ENCODE results near the gene CPNE5.

DNA sequence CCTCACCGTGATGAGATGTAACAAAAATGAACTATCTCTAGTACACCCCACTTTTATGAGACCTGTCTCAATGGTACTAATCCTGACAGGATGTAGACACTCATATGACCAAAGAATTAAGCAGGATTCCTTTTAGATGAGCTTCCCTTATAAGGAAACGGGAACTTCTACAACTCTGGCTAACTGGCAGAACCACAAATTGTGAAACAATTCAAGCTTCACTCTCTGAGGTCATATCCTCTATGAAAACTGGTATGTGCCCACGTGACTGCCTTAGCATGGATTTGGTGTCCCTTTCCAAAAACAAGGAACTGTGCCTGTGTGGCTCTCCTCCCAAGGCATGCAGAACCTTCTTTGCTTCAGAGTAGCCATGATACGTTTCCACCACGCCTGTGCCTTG, 14.1 kb upstream of the CPNE5 start:
- TF ChIP-seq POLR2A (IDR thresholded peaks at IDR 0.05): no peak
- TF ChIP-seq, protein P1, sequence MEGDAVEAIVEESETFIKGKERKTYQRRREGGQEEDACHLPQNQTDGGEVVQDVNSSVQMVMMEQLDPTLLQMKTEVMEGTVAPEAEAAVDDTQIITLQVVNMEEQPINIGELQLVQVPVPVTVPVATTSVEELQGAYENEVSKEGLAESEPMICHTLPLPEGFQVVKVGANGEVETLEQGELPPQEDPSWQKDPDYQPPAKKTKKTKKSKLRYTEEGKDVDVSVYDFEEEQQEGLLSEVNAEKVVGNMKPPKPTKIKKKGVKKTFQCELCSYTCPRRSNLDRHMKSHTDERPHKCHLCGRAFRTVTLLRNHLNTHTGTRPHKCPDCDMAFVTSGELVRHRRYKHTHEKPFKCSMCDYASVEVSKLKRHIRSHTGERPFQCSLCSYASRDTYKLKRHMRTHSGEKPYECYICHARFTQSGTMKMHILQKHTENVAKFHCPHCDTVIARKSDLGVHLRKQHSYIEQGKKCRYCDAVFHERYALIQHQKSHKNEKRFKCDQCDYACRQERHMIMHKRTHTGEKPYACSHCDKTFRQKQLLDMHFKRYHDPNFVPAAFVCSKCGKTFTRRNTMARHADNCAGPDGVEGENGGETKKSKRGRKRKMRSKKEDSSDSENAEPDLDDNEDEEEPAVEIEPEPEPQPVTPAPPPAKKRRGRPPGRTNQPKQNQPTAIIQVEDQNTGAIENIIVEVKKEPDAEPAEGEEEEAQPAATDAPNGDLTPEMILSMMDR (IDR thresholded peaks at IDR 0.05): no peak
